ENCODE measurements around the gene HDGFL2.

Gene HDGFL2

GRCh38 chr19:4443966-4444764, 27.9 kb upstream of the HDGFL2 start:
- intact Hi-C loops (cut with DNase I): no loop called here
- no peak for DNase-seq

DNA sequence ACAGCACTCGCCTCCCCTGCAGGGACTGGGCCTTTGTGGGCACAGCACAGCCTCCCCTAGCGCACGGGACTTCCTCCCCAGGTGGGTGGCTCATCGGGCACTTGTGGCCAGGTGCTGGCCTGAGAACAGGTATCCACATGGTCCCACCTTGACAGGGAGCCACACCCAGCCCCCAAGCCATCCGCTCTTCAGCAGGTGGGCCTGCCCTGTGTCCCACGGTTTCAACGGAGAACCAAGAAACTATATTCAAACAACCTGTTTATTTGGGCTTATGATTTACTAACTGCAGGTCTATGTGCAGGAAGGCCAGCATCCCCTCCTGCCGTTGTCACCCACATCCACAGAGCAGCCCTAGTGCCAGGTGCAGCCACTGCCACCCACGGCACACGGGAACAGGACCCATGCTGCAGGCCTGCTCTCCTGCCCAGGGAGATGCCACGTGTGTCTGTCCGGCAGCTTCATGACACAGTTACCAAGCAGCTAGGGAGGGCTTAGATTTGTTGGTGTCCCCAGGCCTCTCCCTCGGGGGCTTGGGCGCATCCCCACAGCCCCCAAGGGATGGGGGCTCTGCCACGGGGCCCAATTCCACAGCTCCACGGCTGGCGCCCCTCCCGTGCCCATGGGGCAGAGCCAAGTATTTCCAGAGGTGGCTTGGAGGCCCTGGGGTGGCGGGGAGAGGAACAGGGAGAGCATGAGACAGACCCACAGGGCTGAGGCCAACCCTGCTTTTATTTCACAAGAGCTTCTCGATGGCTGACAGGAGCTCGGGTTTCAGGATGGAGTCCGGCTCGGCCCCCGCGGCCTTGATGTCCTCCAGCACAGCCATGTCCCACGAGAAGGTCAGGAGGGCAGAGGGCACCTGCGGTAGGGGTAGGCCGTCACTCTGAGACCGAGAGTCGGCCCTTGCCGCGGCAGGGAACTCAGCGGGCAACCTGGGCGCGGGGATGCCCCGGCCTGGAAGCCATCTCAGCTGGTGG, 27.0 kb upstream of the HDGFL2 start:
- intact Hi-C loops (cut with DNase I): no loop called here
- no peak for DNase-seq

DNA sequence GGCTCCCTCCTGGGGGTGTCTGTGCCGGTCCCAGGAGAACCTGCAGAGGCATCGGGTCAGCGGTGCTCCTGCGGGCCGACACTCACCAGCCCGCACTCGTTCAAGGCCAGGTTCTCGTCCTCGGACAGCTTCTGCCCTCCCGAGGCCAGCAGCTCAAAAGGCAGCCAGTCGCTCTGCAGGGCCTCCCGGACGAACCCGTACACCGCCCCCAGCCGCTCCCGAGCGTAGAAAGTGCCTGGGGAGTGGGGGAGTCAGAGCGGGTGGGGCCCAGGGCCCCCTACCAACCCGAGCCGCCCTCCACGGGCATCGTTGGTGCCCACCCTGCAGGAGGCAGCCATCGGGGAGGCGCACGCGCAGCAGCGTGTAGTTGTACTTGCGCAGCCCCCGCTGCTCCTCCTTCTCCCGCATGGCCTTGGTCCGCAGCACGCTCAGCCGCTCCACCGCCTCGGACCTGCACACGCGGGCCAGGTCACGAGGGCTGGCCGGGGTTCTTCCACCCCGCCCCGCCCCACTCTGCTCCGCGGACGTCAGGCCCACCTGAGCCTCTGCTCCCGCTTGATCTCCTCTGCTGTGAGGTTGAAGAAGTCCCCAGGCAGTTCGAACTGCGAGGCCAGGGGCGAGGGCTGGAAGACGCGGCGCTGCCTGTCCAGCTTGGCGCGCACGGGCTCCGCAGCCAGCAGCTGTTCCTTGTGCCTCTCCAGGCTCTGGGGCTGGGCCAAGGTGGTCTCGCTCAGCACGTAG, 26.0 kb upstream of the HDGFL2 start:
- no peak for DNase-seq
- intact Hi-C loops (cut with DNase I): no loop called here

- intact Hi-C loops (cut with DNase I): no loop called here
- DNase-seq: no peak
These were observed 25.3 kb upstream of the HDGFL2 start for GRCh38 chr19:4446704-4447200.

DNA sequence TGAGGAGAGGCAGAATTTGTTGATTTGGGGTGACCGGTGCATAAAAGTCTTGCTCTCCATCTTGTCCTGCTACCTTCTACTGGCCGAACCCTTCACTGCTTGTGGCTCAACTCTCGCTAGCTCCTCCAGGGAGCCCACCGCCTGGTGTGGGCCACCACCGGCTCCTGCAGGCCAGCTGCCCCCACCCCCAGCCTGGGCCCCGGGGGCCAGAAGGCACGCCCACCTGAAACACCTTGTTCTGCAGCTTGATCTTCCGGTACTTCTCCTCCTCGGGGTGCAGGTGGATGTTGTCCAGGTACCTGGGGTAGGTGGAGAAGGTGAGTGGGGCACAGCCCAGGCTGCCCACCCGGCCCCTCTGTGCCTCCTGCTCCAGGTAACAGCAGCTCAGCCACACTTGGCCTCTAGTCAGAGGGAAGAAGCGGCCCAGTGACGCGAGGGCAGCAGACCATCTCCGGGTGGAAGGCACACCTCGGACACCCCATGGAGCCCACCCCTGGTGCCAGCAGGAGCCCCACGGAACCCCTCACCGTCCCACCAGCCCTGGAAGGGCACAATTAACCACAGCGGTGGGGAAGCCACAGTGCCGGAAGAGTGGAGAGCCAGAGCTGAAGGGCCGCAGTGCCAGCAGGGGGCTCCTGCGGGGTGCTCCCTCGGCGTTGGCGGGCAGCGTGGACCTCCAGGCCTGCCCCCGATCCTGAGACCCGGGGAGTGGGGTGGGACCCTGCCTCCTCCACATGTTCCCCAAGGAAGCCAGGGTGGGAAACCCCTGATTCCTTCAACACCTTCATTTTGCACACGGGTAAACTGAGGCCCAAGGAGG, 24.6 kb upstream of the HDGFL2 start:
- intact Hi-C loops (cut with DNase I): no loop called here
- no peak for DNase-seq

- no peak for DNase-seq
- intact Hi-C loops (cut with DNase I): no loop called here
These were observed 23.7 kb upstream of the HDGFL2 start for GRCh38 chr19:4448147-4448985.

GRCh38 chr19:4449022-4449638, 23.0 kb upstream of the HDGFL2 start:
- intact Hi-C loops (cut with DNase I): no loop called here

GRCh38 chr19:4449639-4450028, 22.5 kb upstream of the HDGFL2 start:
- DNase-seq: peak in 6 of 42 donors; percentile 26 to 59 (median 30)
- intact Hi-C loops (cut with DNase I): loop anchor here (10.0 kb wide), 1 partner anchor 45 kb away; the partner anchor contains the start of genes CHAF1A and SH3GL1

More at GRCh38 chr19:4449022-4449638, 23.0 kb upstream of the HDGFL2 start:
- DNase-seq: peak in 38 of 42 donors; percentile 20 to 87 (median 64)

GRCh38 chr19:4452230-4452990, 19.7 kb upstream of the HDGFL2 start:
- no peak for DNase-seq
- intact Hi-C loops (cut with DNase I): loop anchor here (10.0 kb wide), 1 partner anchor 48 kb away; the partner anchor contains the start of genes CHAF1A and SH3GL1

GRCh38 chr19:4453232-4454179, 18.6 kb upstream of the HDGFL2 start:
- no peak for DNase-seq
- intact Hi-C loops (cut with DNase I): loop anchor here (10.0 kb wide), 1 partner anchor 49 kb away; the partner anchor contains the start of genes CHAF1A and SH3GL1

- intact Hi-C loops (cut with DNase I): loop anchor here (10.0 kb wide), 1 partner anchor 50 kb away; the partner anchor contains the start of genes CHAF1A and SH3GL1
- peak in 36 of 42 donors; percentile 30 to 91 (median 62) for DNase-seq
These were observed 17.1 kb upstream of the HDGFL2 start for GRCh38 chr19:4454747-4455718.

- peak in 9 of 42 donors; percentile 19 to 60 (median 41) for DNase-seq
- intact Hi-C loops (cut with DNase I): loop anchor here (10.0 kb wide), 1 partner anchor 51 kb away; the partner anchor contains the start of genes CHAF1A and SH3GL1
These were observed 16.2 kb upstream of the HDGFL2 start for GRCh38 chr19:4455719-4456475.

GRCh38 chr19:4456476-4456842, 15.6 kb upstream of the HDGFL2 start:
- intact Hi-C loops (cut with DNase I): loop anchor here (10.0 kb wide), 1 partner anchor 52 kb away; the partner anchor contains the start of genes CHAF1A and SH3GL1
- peak in 34 of 42 donors; percentile 24 to 80 (median 53) for DNase-seq

Data from head of caudate nucleus (tissue), 42 donors.